Measurements from ENCODE around the gene MIPOL1. TPM values are rescaled to one million over a fixed set of nuclear protein-coding genes. Genes with fewer than 3 reads are reported as not detected.

Gene MIPOL1
- total RNA-seq, 4 donors from 2014 or later, result 11.4 to 25.7 (median 18.9) TPM

DNA sequence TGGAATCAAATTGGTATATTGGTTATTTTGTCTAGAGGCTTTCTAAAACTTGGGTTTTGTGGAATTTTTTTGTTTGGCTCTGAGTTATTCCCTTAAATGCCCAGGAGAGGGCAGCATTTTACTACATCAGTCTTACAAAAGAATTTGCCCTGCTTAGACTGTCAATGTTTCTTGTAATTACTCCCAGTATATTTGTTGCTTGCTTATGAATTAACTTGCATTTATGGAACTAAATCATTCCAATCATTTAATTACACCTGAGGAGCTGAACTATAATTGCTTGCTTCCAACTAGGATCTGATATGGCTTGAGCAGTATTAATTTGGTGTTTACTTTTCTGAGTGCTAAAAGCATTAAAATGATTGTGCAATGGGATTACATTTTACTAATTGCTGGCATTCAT lies 48.7 kb downstream of the MIPOL1 start:
- Histone ChIP-seq H3K4me3 (no peak overlapping the region), H3K27ac (no peak overlapping the region), H3K4me1 (no peaks in the 10 kb centered on the region), H3K9me3 (no peaks in the 10 kb centered on the region), H3K27me3 (no peaks in the 10 kb centered on the region), H3K36me3 (peaks cover 0 to 10% (median 0%) of the 10 kb centered on the region in 3 donors)
- no peak for TF ChIP-seq POLR2A (IDR thresholded peaks at IDR 0.05)
- TF ChIP-seq, protein P1, sequence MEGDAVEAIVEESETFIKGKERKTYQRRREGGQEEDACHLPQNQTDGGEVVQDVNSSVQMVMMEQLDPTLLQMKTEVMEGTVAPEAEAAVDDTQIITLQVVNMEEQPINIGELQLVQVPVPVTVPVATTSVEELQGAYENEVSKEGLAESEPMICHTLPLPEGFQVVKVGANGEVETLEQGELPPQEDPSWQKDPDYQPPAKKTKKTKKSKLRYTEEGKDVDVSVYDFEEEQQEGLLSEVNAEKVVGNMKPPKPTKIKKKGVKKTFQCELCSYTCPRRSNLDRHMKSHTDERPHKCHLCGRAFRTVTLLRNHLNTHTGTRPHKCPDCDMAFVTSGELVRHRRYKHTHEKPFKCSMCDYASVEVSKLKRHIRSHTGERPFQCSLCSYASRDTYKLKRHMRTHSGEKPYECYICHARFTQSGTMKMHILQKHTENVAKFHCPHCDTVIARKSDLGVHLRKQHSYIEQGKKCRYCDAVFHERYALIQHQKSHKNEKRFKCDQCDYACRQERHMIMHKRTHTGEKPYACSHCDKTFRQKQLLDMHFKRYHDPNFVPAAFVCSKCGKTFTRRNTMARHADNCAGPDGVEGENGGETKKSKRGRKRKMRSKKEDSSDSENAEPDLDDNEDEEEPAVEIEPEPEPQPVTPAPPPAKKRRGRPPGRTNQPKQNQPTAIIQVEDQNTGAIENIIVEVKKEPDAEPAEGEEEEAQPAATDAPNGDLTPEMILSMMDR (IDR thresholded peaks at IDR 0.05), result peak; percentile 48 to 76 (median 54)
- no peak for DNase-seq (ENCODE audit: low spot score in 2 of 2)

DNA sequence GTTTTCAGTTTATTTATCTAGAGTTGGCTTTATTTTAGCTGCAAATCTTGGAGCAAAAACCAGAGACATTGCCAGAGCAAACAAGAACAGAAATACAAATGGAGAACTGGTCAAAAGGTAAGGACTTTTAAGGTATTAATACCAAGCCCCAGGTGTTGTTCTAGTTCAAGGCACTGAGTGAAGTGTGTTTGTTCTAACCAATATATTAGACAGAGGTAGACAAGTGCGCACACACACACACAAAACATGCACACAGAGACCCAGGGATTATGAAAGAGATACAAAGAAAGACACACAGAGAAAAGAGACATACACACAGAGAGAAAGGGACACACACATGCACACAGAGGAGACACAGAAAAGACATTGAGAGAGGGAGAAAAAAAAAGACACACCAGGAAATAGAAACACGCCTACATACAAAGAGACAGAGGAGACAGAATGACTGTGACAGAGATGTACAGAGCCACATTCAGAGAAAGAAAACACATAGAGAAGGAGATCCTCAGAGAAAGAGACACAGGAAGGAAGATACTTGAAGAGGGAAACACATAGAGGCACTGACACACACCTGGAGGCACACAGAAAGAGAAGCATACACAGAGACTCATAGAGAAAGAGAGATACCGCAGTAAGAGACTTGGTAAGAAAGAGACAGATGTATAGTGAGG lies 50.2 kb downstream of the MIPOL1 start:
- no peaks in the 10 kb centered on the region for H3K9me3 ChIP-seq
- H3K27me3 ChIP-seq, result no peaks in the 10 kb centered on the region
- no peaks in the 10 kb centered on the region for H3K4me1 ChIP-seq
- peaks cover 0 to 10% (median 0%) of the 10 kb centered on the region in 3 donors for H3K36me3 ChIP-seq
- no peak for TF ChIP-seq POLR2A (IDR thresholded peaks at IDR 0.05)
- TF ChIP-seq, protein P1 (IDR thresholded peaks at IDR 0.05), result no peak
- no peak for TF ChIP-seq EP300 (IDR thresholded peaks at IDR 0.05)
- no peak overlapping the region for H3K4me3 ChIP-seq
- H3K27ac ChIP-seq, result no peak overlapping the region
- DNase-seq (ENCODE audit: low spot score in 2 of 2), result no peak
- 84 to 94% methylated on average over 3 of the region's 3 CpGs for WGBS, 2 donors

DNA sequence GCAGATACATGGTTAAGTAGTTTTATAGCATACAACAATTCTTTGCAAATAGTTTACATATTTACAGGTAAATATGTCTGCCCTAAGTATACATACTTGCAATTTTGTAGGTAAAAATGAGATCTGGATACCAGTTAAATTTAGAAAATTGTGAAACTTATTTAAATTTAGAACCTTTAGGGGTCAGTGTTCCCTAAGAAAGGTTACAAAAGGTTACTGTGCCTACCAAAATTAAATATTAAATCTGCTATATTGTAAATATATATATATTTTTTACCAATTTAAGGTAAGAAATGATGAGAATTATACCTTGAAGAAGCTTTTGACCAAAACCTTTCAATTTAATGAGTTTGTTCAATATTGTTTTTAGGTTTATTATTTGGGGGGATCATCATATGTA lies 54.0 kb downstream of the MIPOL1 start:
- H3K27ac ChIP-seq, result no peak overlapping the region
- DNase-seq (ENCODE audit: low spot score in 2 of 2), result no peak
- no peak overlapping the region for H3K4me3 ChIP-seq
- H3K27me3 ChIP-seq, result no peaks in the 10 kb centered on the region
- H3K9me3 ChIP-seq, result no peaks in the 10 kb centered on the region
- no peak for TF ChIP-seq EP300 (IDR thresholded peaks at IDR 0.05)
- TF ChIP-seq POLR2A (IDR thresholded peaks at IDR 0.05), result no peak
- TF ChIP-seq, protein P1 (IDR thresholded peaks at IDR 0.05), result no peak
- peaks cover 0 to 10% (median 0%) of the 10 kb centered on the region in 3 donors for H3K36me3 ChIP-seq
- no peaks in the 10 kb centered on the region for H3K4me1 ChIP-seq

DNA sequence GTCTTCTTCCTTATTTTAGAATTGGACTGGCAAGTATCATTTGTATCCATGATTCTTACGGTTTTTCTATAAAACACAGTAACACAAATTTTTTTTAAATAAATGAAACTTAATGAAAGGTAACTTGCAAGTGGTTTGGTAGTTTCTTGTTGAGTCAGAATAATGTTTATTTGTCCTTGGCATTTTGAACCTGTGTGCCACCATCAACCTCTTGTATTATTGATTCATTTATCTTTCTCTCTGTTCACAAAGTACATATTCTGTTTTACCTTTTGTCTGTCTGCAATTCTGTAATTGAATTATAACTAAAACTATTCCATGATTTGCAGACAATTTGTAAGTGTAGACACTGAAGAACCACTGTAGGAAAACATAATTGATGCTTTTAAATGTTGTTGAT lies 54.7 kb downstream of the MIPOL1 start:
- Histone ChIP-seq H3K4me1 (no peaks in the 10 kb centered on the region), H3K36me3 (peaks cover 0 to 10% (median 0%) of the 10 kb centered on the region in 3 donors), H3K9me3 (no peaks in the 10 kb centered on the region), H3K27me3 (no peaks in the 10 kb centered on the region), H3K4me3 (no peak overlapping the region), H3K27ac (no peak overlapping the region)
- no peak for TF ChIP-seq POLR2A (IDR thresholded peaks at IDR 0.05)
- no peak for TF ChIP-seq EP300 (IDR thresholded peaks at IDR 0.05)
- TF ChIP-seq, protein P1 (IDR thresholded peaks at IDR 0.05), result no peak
- DNase-seq (ENCODE audit: low spot score in 2 of 2), result no peak
- 94 to 99% methylated on average over 1 of the region's 1 CpG for WGBS, 2 donors

DNA sequence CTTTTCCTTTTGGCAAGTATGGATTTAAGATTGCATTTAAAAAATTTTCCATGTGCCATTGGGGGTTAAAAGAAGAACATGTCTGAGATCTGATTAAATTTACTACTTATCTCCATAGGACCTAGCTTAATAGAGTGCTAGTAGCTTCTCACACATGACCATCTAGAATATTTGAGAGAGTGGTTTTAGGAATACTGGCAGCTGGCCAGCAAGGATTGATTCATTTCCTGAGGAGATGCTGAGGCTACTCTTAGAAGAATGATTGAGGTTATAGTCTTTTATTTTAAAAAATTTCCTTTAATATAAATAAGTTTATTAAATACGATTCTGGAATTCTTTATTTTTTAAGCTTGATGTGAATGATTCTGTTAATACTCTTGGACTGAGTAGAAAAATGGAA lies 56.2 kb downstream of the MIPOL1 start:
- Histone ChIP-seq H3K36me3 (no peaks in the 10 kb centered on the region), H3K9me3 (no peaks in the 10 kb centered on the region), H3K27ac (no peak overlapping the region), H3K27me3 (no peaks in the 10 kb centered on the region), H3K4me1 (no peaks in the 10 kb centered on the region), H3K4me3 (no peak overlapping the region)
- TF ChIP-seq, protein P1 (IDR thresholded peaks at IDR 0.05), result no peak
- TF ChIP-seq EP300 (IDR thresholded peaks at IDR 0.05) (no peak), POLR2A (IDR thresholded peaks at IDR 0.05) (no peak)
- WGBS, 2 donors, result 59 to 73% methylated on average over 1 of the region's 1 CpG
- DNase-seq (ENCODE audit: low spot score in 2 of 2), result peak in 1 of 2 donors; percentile 12

All from tibial nerve (tissue), 4 donors.